NCI-H82 (cell line): ENCODE data around the gene FBXO8.
"Not testable (repeated sequence)": the region's sequence is repeated elsewhere in the genome, so short reads cannot be mapped to it uniquely, and the experiment has no call there.

Source experiments
- DNase-seq: peaks from one replicate; lab custom pipeline; 2025; lab: John Stamatoyannopoulos, UW

FBXO8 gene

GRCh38 chr4:174283507-174284471 is at the start of gene FBXO8, which contains the start of gene CEP44:
FBXO8 (minus strand) TSS chr4:174283667; CDS start chr4:174263092, 20,575 bp downstream.
CEP44 (plus strand) TSS chr4:174283911; CDS start chr4:174299122, 15,211 bp downstream.
- DNase-seq = peak; percentile 77

GRCh38 chr4:174332741-174333493 is 49.5 kb upstream of the FBXO8 start:
- no peak for DNase-seq

- DNase-seq = no peak
Measured at GRCh38 chr4:174324725-174325124, 41.3 kb upstream of the FBXO8 start.

- no peak for DNase-seq
Measured at GRCh38 chr4:174324236-174324635, 40.8 kb upstream of the FBXO8 start.

- no peak for DNase-seq
Measured at GRCh38 chr4:174320494-174321199, 37.2 kb upstream of the FBXO8 start.

- peak; percentile 45 for DNase-seq
Measured at GRCh38 chr4:174318829-174319764, 35.6 kb upstream of the FBXO8 start.

- DNase-seq = no peak
Measured at GRCh38 chr4:174317531-174317930, 34.1 kb upstream of the FBXO8 start.

- DNase-seq = no peak
Measured at GRCh38 chr4:174316954-174317353, 33.5 kb upstream of the FBXO8 start.

- no peak for DNase-seq
Measured at GRCh38 chr4:174316546-174316945, 33.1 kb upstream of the FBXO8 start.

- DNase-seq = peak; percentile 63
Measured at GRCh38 chr4:174314770-174315169, 31.3 kb upstream of the FBXO8 start.

- no peak for DNase-seq
Measured at GRCh38 chr4:174314274-174314673, 30.8 kb upstream of the FBXO8 start.

GRCh38 chr4:174312993-174313392 is 29.5 kb upstream of the FBXO8 start:
- DNase-seq = no peak

- DNase-seq = no peak
Measured at GRCh38 chr4:174307694-174308093, 24.2 kb upstream of the FBXO8 start.

GRCh38 chr4:174305961-174306360 is 22.5 kb upstream of the FBXO8 start:
- DNase-seq = no peak

- no peak for DNase-seq
Measured at GRCh38 chr4:174304664-174305063, 21.2 kb upstream of the FBXO8 start.

GRCh38 chr4:174303687-174304086 is 20.2 kb upstream of the FBXO8 start:
- no peak for DNase-seq

- DNase-seq = not testable (repeated sequence)
Measured at GRCh38 chr4:174295142-174295541, 11.7 kb upstream of the FBXO8 start.

- not testable (repeated sequence) for DNase-seq
Measured at GRCh38 chr4:174294641-174295040, 11.2 kb upstream of the FBXO8 start.

- DNase-seq = no peak
Measured at GRCh38 chr4:174292473-174292872, 9.0 kb upstream of the FBXO8 start.

- no peak for DNase-seq
Measured at GRCh38 chr4:174286870-174287269, 3.4 kb upstream of the FBXO8 start.

- DNase-seq = peak; percentile 27
Measured at GRCh38 chr4:174284487-174284886, 1.0 kb upstream of the FBXO8 start.
